Activated CD8-positive, alpha-beta memory T cell treated with anti-CD3 and anti-CD28 coated beads, Interleukin-2, amount 50 U/mL, for 1 hour (primary cell): ENCODE data around the gene APBA2.

ENCODE experiments used
- DNase-seq: peaks from one replicate; pipeline ENCODE4 v3.0.0-alpha.2; 2020; ENCODE audit errors: extremely low read depth

Gene APBA2

GRCh38 chr15:29133791-29134190 lies 248.0 kb downstream of the APBA2 start:
- DNase-seq, result no peak

GRCh38 chr15:29134239-29134638 lies 248.5 kb downstream of the APBA2 start:
- DNase-seq, result no peak

- no peak for DNase-seq
Observed at GRCh38 chr15:29134641-29135308, 249.0 kb downstream of the APBA2 start.

- DNase-seq, result no peak
Observed at GRCh38 chr15:29135309-29135657, 249.5 kb downstream of the APBA2 start.

- no peak for DNase-seq
Observed at GRCh38 chr15:29135702-29136646, 250.2 kb downstream of the APBA2 start.

GRCh38 chr15:29138260-29138659 lies 252.5 kb downstream of the APBA2 start:
- DNase-seq, result no peak

GRCh38 chr15:29139072-29139471 lies 253.3 kb downstream of the APBA2 start:
- no peak for DNase-seq

- no peak for DNase-seq
Observed at GRCh38 chr15:29139540-29140459, 254.0 kb downstream of the APBA2 start.

GRCh38 chr15:29140475-29141307 lies 254.9 kb downstream of the APBA2 start:
- DNase-seq, result no peak

GRCh38 chr15:29141308-29142128 lies 255.7 kb downstream of the APBA2 start:
- no peak for DNase-seq

- no peak for DNase-seq
Observed at GRCh38 chr15:29142129-29142747, 256.5 kb downstream of the APBA2 start.

GRCh38 chr15:29143293-29143692 lies 257.5 kb downstream of the APBA2 start:
- DNase-seq, result no peak

- DNase-seq, result no peak
Observed at GRCh38 chr15:29143909-29144635, 258.3 kb downstream of the APBA2 start.

GRCh38 chr15:29149738-29150075 lies 263.9 kb downstream of the APBA2 start:
- DNase-seq, result no peak

- no peak for DNase-seq
Observed at GRCh38 chr15:29150515-29151483, 265.0 kb downstream of the APBA2 start.

- DNase-seq, result no peak
Observed at GRCh38 chr15:29151484-29151857, 265.7 kb downstream of the APBA2 start.

GRCh38 chr15:29156521-29156920 lies 270.7 kb downstream of the APBA2 start:
- DNase-seq, result no peak
